ENCODE data around the gene SPEM3. TPM values are rescaled to one million over a fixed set of nuclear protein-coding genes. Genes with fewer than 3 reads are reported as not detected.

The SPEM3 gene
- polyA plus RNA-seq, 2 of the 4 experiments (the other 2 are of a cell fraction), result not detected

DNA sequence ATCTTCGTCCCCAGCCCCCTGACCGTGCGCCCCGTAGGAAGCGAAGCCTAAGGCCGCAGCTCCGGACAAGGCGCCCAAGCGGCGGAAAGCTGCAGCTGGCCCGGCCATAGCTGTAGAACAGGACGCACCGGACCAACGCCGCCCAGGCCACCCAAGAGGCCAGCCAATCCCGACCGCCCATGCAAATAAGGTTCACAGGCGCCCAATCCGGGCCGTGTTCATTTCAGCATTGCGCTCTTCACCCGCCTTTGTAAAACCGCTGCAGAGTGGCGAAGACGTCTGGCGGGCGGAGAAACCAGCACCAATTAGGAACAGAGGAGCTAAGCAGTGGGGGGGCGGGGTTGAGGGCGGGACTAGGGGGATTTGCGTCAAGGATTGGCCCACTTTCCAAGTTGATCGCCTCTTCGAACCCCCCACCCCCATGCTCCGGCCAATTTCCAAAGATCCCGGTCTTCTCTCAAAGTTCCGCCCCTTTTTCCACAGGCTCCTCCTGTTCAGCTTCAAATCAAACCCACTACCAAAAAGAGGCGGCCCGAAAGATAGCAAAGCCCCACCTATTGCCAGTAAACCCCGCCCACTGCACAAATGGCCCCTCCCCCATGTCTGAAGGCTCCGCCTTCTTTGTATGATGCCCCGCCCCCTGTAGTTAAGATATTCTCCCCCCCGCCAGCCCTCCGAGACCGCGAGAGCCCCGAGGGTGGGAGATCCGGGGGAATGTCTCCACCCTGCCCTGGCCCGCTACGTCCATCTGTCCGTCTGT is 24.5 kb upstream of the SPEM3 start, which contains the start of gene TMEM256:
TMEM256 (minus strand) TSS at position 121 of the 760 bp plus-strand sequence; CDS start at position 108, 13 bp downstream.
- Histone ChIP-seq H3K4me1 (peaks cover 28% of the 10 kb centered on the region), H3K4me3 (peak within 1 kb of the TSS; percentile 88), H3K9me3 (no peaks in the 10 kb centered on the region), H3K4me2 (peak within 1 kb of the TSS; percentile 99), H3K27ac (peak within 1 kb of the TSS; percentile 81 to 92)
- ChIA-PET CTCF (interaction anchor here (0.6 to 3.4 kb wide), 16 partner anchors 11 to 1073 kb away, joined by 3 to 29 read pairs (median 3); partner anchors contain the start of genes PLSCR3, SAT2, SENP3 and TMEM102), POLR2A (interaction anchor here (0.5 to 2.4 kb wide), 30 partner anchors 9 to 672 kb away, joined by 3 to 26 read pairs (median 4); partner anchors contain the start of genes CHRNB1, MPDU1, PLSCR3 and POLR2A)
- peak; percentile 98 for FAIRE-seq
- peak; percentile 98 to 100 for DNase-seq (ENCODE audit: low read depth in 1 of 2, low spot score in 1 of 2)
- under 1% methylated on average over 42 of the region's 49 CpGs for WGBS (ENCODE audit: missing lambda C conversion rate)
- ATAC-seq, result peak; percentile 85 to 97
- TF ChIP-seq TP53 (CRISPR knock-in tag; IDR thresholded peaks at IDR 0.05) (no peak), MAFK (IDR thresholded peaks at IDR 0.05; ENCODE audit: partially characterized antibody) (no peak), FOXS1 (CRISPR knock-in tag; IDR thresholded peaks at IDR 0.05) (no peak), ZNF302 (CRISPR knock-in tag; IDR thresholded peaks at IDR 0.05) (no peak), KDM5A (IDR thresholded peaks at IDR 0.05) (peak; percentile 96), FOSB (CRISPR knock-in tag; IDR thresholded peaks at IDR 0.05) (no peak), POLR2A (IDR thresholded peaks at IDR 0.05; ENCODE audit: low read length) (peak; percentile 88), ESRRA (IDR thresholded peaks at IDR 0.05; ENCODE audit: borderline replicate concordance, low read length) (no peak), CEBPB (IDR thresholded peaks at IDR 0.05) (no peak), RFX5 (IDR thresholded peaks at IDR 0.05) (peak; percentile 55; the same call in 1 of the 2 replicates), JUNB (IDR thresholded peaks at IDR 0.05) (no peak), HOXB13 (CRISPR knock-in tag; IDR thresholded peaks at IDR 0.05; ENCODE audit: low read depth) (no peak), FOSL2 (IDR thresholded peaks at IDR 0.05) (no peak), FOSL2 (CRISPR knock-in tag; IDR thresholded peaks at IDR 0.05) (no peak), ZFP36 (IDR thresholded peaks at IDR 0.05; ENCODE audit: borderline replicate concordance, partially characterized antibody) (no peak), TFCP2L1 (CRISPR knock-in tag; IDR thresholded peaks at IDR 0.05) (no peak), JUN (IDR thresholded peaks at IDR 0.05) (peak in 1 of 2 experiments; percentile 80; a peak in 3 of 5 replicates), MAZ (IDR thresholded peaks at IDR 0.05; ENCODE audit: borderline replicate concordance, low read depth, low read length) (no peak), EP300 (IDR thresholded peaks at IDR 0.05) (no peak), PHF8 (IDR thresholded peaks at IDR 0.05; ENCODE audit: borderline replicate concordance, low read depth) (0 out of 2 replicates have a peak, but pooled peaks have one; percentile 37), RNF2 (IDR thresholded peaks at IDR 0.05; ENCODE audit: borderline replicate concordance, low read depth) (no peak), EHMT2 (IDR thresholded peaks at IDR 0.05; ENCODE audit: low read depth) (no peak), CBX8 (IDR thresholded peaks at IDR 0.05) (no peak), CHD2 (IDR thresholded peaks at IDR 0.05; ENCODE audit: low read length, partially characterized antibody) (peak; percentile 76), BHLHE40 (IDR thresholded peaks at IDR 0.05; ENCODE audit: low read depth, low read length) (no peak), HEYL (CRISPR knock-in tag; IDR thresholded peaks at IDR 0.05) (no peak), POLR2AphosphoS2 (conservative IDR thresholded peaks at IDR 0.05; ENCODE audit: low read length) (no peak)
- TF ChIP-seq, protein P1, sequence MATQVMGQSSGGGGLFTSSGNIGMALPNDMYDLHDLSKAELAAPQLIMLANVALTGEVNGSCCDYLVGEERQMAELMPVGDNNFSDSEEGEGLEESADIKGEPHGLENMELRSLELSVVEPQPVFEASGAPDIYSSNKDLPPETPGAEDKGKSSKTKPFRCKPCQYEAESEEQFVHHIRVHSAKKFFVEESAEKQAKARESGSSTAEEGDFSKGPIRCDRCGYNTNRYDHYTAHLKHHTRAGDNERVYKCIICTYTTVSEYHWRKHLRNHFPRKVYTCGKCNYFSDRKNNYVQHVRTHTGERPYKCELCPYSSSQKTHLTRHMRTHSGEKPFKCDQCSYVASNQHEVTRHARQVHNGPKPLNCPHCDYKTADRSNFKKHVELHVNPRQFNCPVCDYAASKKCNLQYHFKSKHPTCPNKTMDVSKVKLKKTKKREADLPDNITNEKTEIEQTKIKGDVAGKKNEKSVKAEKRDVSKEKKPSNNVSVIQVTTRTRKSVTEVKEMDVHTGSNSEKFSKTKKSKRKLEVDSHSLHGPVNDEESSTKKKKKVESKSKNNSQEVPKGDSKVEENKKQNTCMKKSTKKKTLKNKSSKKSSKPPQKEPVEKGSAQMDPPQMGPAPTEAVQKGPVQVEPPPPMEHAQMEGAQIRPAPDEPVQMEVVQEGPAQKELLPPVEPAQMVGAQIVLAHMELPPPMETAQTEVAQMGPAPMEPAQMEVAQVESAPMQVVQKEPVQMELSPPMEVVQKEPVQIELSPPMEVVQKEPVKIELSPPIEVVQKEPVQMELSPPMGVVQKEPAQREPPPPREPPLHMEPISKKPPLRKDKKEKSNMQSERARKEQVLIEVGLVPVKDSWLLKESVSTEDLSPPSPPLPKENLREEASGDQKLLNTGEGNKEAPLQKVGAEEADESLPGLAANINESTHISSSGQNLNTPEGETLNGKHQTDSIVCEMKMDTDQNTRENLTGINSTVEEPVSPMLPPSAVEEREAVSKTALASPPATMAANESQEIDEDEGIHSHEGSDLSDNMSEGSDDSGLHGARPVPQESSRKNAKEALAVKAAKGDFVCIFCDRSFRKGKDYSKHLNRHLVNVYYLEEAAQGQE (IDR thresholded peaks at IDR 0.05), result peak; percentile 78
- TF ChIP-seq, protein P2, sequence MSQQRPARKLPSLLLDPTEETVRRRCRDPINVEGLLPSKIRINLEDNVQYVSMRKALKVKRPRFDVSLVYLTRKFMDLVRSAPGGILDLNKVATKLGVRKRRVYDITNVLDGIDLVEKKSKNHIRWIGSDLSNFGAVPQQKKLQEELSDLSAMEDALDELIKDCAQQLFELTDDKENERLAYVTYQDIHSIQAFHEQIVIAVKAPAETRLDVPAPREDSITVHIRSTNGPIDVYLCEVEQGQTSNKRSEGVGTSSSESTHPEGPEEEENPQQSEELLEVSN (IDR thresholded peaks at IDR 0.05; ENCODE audit: borderline replicate concordance, low read depth), result 0 out of 2 replicates have a peak, but pooled peaks have one; percentile 3
- TF ChIP-seq, protein P3, sequence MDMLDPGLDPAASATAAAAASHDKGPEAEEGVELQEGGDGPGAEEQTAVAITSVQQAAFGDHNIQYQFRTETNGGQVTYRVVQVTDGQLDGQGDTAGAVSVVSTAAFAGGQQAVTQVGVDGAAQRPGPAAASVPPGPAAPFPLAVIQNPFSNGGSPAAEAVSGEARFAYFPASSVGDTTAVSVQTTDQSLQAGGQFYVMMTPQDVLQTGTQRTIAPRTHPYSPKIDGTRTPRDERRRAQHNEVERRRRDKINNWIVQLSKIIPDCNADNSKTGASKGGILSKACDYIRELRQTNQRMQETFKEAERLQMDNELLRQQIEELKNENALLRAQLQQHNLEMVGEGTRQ (IDR thresholded peaks at IDR 0.05), result no peak
- TF ChIP-seq, protein P4, sequence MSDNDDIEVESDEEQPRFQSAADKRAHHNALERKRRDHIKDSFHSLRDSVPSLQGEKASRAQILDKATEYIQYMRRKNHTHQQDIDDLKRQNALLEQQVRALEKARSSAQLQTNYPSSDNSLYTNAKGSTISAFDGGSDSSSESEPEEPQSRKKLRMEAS (IDR thresholded peaks at IDR 0.05), result peak; percentile 57; the same call in 1 of the 2 replicates
- TF ChIP-seq, protein P5, sequence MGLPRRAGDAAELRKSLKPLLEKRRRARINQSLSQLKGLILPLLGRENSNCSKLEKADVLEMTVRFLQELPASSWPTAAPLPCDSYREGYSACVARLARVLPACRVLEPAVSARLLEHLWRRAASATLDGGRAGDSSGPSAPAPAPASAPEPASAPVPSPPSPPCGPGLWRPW (IDR thresholded peaks at IDR 0.05), result no peak
- TF ChIP-seq, protein P6, sequence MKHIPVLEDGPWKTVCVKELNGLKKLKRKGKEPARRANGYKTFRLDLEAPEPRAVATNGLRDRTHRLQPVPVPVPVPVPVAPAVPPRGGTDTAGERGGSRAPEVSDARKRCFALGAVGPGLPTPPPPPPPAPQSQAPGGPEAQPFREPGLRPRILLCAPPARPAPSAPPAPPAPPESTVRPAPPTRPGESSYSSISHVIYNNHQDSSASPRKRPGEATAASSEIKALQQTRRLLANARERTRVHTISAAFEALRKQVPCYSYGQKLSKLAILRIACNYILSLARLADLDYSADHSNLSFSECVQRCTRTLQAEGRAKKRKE (CRISPR knock-in tag; IDR thresholded peaks at IDR 0.05; ENCODE audit: low read depth), result no peak
- TF ChIP-seq, protein P7, sequence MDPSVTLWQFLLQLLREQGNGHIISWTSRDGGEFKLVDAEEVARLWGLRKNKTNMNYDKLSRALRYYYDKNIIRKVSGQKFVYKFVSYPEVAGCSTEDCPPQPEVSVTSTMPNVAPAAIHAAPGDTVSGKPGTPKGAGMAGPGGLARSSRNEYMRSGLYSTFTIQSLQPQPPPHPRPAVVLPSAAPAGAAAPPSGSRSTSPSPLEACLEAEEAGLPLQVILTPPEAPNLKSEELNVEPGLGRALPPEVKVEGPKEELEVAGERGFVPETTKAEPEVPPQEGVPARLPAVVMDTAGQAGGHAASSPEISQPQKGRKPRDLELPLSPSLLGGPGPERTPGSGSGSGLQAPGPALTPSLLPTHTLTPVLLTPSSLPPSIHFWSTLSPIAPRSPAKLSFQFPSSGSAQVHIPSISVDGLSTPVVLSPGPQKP (IDR thresholded peaks at IDR 0.05; ENCODE audit: low read depth, low read length), result no peak

Measured in A549 (cell line).